ENCODE results near the gene ZNF581.

ZNF581 gene

DNA sequence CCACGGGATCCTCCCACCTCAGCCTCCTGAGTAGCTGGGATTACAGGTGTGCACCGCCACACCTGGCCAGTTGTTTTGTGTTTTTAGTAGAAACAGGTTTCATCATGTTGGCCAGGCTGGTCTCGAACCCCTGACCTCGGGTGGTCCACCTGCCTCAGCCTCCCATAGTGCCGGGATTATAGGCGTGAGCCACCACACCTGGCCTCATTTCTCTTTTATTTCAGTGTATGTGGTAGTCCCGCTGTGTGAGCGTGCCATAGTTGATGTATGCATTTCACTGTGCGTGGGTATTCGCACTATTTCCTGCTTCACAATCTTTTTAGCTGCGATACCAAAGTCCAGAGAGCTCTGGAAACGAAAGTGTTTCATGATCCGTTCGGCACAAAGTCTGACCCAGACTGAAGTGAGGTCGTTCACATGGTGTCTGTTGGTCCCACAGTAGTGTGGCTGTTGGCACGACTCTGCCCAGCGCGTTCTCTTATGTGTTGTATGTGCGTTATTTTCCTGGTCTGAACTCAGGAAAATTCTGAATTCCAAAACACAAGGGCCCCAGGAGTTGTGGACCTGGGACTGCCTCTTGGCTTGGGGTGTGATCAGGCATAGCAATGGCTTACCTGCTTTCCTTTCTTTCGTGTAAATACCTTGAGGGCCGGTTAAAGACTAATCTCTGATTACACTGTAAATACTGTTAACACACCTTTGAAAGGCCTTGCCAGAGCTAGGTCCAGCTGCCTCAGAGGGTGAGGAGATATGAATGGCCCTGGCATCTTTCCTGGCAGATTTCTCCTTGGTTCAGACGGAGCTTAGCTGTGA lies 40.2 kb downstream of the ZNF581 start:
- no peak for DNase-seq

DNA sequence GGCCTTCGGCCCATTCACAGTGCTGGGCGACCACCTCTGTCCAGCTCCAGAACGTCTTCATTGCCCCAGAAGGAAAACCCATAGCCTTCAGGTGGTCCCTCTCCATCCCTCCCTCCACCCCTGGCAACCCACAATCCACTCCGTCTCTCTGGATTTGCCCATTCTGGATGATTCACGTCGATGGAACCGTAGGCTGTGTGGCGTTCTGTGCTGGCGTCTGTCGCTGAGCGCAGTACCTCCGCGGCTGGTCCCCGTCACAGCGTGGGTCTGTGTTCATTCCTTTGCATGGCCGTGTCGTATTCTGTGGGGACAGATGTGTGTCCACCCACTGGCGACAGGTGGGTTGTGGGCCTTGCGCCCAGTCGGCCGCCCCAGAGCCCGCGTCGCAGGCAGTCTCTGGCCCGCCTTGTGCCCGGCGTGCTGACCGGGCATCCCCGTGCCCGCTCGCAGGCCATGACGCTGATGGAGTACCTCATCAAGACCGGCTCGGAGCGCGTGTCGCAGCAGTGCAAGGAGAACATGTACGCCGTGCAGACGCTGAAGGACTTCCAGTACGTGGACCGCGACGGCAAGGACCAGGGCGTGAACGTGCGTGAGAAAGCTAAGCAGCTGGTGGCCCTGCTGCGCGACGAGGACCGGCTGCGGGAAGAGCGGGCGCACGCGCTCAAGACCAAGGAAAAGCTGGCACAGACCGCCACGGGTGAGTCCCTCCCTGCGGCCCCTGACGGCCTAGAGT lies 41.7 kb downstream of the ZNF581 start:
- no peak for DNase-seq

- DNase-seq, result no peak
Measured at GRCh38 chr19:55685776-55686175, 42.3 kb downstream of the ZNF581 start.

GRCh38 chr19:55686311-55687050 lies 43.0 kb downstream of the ZNF581 start:
- DNase-seq, result no peak

DNA sequence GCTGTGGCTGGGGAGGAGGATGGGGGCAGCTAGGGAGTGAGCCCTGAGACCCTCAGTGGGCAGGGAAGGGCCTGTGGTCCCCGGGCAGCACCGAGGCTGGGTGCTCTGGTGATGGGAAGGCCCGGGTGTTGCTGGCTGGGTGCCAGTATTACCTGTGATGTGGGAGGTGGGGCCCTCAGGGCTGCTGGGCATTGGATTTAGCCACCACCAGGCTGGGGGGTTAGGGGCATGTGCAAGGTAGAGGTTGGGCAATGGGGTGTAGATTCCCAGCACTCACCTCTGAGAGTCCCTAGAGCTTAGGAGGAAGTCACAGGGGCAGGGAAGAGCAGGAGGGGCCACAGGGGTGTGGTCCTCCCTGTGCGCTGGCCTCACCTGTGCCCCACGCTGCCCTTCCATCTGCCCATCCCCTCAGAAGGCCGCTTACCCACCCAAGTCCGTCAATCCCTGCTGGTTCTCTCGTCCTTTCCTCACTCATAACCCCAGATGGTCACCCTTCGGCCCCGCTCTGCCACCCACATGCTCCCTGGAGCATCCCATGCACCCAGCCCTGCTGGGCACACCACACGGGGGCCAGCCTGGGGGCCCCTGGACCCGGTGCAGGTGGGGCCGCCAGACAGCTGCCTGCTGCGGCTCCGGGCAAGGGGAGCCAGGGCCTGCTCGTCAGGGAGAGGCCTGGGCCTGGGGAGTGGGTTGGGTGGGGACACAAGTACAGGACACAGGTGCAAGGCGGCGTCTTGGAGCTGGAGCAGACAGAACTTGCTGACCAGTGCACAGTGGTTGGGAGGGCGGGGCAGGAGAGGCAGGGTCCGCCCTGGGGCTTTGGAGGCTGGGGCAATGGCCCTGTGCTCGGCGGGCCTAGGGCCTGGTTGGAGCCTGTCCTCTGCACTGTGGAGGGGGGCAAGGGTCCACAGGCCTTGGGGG lies 44.1 kb downstream of the ZNF581 start:
- DNase-seq, result no peak

- no peak for DNase-seq
Measured at GRCh38 chr19:55688422-55689218, 45.2 kb downstream of the ZNF581 start.

DNA sequence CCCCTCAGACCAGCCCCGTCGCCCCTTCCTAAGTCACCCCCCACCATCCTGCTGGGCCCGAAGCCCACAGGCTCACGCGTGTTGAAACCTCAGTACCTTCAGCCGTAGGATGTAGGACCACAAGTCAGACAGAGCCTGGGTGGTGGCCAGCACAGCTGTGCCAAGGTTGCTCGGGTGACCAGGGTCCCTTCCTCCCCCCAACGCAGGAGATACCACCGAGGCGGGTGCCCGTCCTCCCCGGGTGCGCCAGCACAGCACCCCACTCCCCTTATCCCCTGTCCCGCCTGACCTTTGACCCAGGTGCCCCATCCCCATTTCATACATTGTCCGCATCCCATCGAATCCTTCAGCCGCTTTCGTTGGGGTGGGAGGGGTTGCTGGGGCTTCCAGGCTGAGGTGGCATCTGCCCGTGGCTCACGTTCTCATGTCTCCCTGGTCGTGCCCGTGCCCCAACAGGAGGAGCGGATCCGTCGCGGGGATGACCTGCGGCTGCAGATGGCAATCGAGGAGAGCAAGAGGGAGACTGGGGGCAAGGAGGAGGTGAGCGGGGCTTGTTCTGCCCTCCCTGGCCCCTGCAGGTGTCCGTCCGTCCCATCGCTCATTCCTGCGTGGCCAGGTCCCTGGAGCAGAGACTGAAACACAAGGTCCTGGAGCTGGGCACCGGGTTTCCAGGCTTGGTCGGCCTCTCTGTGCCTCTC lies 46.1 kb downstream of the ZNF581 start:
- DNase-seq, result no peak

DNA sequence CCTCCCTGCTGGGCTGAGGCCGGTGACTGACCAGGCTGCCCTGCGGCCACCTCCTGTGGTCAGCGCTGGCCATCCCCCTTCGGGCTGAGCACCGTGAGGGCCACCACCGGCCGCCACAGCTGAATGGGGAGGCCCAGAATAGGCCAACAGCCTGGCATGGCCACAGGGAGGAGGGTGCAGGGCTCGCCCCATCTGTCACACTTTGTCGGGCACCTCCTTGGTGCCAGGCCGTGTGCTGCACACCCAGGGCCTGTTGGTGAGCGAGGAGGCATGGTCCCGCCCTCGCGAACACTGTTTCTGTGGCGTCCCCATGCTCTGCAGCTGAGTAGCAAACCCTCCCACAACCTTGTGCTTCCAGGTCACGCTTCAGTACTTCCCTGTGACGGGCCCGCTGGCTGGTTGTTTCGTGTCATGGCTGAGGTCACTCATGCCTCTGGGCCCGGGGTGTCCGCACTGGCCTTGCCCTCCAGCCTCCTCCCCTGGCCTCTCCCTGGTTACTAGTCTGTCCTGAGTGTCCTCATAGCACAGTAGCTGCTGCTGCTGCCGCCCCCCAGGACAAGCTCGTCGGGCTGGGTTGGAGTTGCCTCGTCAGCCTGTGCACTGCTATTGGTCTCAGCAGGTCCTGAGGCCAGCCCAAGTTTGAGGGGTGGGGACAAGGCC lies 46.8 kb downstream of the ZNF581 start:
- DNase-seq, result no peak

DNA sequence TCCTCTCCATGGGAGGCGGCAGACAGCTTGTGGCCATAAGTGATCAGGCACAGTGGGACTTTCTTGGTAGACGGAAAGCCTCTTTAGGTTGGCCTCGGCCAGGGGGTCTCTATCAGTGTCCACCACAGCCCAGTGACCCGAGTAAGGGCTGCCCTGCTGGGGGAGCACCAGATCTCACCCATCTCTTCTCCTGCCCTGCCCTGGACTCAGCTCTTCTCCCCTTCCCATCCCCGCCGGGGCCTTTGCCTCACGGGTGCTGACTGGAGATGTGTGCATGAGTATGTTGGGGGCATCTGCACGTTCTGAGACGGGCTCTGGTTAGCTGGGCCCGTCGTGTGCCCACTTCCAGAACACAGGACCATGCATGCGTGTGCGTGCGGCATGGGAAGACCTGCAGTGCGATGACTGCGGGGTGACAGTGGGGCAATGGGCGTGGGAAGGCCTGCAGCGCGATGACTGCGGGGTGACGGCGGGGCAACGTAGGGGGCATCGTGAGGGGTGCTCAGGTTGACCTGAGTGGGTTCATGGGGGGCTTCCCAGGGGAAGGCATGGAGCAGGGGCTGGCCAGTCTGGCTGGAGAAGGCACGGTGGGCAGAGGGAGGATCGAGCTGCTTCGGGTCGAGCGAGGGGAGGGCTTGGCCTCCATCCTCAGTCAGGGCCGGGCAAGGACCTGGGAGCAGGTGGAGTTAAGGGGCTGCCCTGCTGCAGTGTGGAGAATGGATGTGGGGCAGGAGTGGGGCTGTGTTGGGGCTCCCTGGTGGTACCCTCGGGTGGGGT lies 47.5 kb downstream of the ZNF581 start:
- DNase-seq, result no peak

- DNase-seq, result no peak
Measured at GRCh38 chr19:55691561-55692481, 48.4 kb downstream of the ZNF581 start.

- no peak for DNase-seq
Measured at GRCh38 chr19:55692681-55693081, 49.2 kb downstream of the ZNF581 start.

DNA sequence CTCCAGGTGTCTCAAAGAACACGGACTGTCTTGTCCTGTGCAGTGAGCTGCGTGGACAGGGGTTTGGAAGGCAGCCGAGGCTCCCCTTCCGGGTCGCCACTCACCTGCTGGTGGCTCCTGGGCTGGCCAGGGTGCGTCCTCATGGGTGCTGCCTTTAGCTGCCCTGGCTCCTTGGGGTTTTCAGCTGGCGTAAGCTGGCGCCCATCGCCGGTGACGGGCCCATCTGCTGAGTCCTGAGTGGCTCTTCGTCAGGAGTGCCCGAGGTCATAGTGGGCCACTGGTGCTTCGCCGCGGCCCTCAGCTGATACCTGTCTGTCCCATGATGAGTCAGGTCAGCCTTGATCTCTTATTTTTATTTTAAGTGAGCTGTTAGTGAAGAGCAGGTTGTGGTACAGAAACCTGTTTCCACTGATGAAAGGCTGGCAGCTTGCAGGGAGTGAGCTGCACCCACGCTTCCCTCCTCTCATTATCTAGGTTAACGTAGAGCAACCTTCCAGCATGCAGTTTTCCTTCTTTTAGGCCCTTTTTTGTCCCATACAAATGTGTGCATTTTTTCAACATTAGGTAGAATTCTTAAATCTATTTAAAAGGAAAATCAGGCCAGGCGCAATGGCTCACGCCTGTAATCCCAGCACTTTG lies 50.0 kb downstream of the ZNF581 start:
- no peak for DNase-seq

DNA sequence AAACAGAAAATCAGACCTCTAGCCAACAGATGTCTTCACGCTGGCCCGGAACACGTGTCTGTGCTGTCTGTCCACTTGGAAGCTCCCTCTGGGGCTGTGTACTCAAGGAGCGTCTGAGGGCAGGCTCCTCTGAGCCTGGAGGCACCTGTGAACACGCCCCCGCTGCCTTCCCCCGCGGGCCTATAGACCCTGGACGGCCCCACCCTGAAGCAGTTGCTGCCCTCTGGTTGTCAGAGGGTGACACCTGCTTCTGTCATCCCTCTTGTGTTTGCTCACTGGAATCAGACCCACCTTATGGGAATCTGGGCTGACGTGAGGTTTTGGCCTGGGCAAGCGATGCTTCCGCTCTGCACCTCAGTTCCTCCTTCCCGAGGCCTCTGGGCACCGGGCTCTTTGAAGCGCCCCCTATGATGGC lies 50.8 kb downstream of the ZNF581 start:
- no peak for DNase-seq

DNA sequence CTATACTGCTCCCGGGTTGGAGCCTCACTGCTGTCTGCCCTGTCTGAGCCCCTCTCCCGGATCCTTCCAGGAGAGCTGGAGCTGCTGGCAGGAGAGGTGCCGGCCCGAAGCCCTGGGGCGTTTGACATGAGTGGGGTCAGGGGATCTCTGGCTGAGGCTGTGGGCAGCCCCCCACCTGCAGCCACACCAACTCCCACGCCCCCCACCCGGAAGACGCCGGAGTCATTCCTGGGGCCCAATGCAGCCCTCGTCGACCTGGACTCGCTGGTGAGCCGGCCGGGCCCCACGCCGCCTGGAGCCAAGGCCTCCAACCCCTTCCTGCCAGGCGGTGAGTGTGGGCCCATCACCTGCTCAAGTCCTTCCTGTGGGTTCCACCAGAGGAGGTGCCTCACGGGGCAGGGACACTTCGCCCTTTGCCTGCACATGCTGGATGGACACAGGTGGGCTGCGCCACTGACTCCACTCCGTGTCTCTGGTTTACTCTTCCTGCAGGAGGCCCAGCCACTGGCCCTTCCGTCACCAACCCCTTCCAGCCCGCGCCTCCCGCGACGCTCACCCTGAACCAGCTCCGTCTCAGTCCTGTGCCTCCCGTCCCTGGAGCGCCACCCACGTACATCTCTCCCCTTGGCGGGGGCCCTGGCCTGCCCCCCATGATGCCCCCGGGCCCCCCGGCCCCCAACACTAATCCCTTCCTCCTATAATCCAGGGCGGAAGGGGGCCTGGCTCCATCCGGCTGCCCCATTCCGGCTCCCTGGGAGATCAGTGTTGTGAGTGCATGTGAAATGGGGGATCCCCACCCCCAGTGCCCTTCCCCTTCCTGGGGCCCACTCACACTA lies 51.4 kb downstream of the ZNF581 start:
- DNase-seq, result no peak
